D721Med (cell line): ENCODE data around the gene ZNF407.
A peak's percentile ranks its signal among the peaks of the same experiment; 100 is the strongest.

Experiments used
- DNase-seq: peaks from one replicate; pipeline ENCODE4 v3.0.0; 2011; ENCODE audit warnings: low spot score; ENCODE audit not compliant: insufficient read length
- FAIRE-seq: peaks from 2 replicates; lab custom pipeline; 2011; peaks lifted over from hg19 to GRCh38; lab: Jason Lieb, UNC
- CTCF ChIP-seq: IDR thresholded peaks from 2 replicates; pipeline ENCODE4 v1.5.1; 2012; ENCODE audit warnings: mild to moderate bottlenecking, control low read depth; ENCODE audit not compliant: insufficient read depth; ENCODE audit errors: missing control alignments

Gene ZNF407

GRCh38 chr18:74626049-74626874 is 28.6 kb downstream of the ZNF407 start:
- TF ChIP-seq CTCF, result no peak
- no peak for FAIRE-seq
- DNase-seq, result no peak

- no peak for FAIRE-seq
Observed at GRCh38 chr18:74630804-74631203, 33.1 kb downstream of the ZNF407 start.

GRCh38 chr18:74631212-74631611 is 33.5 kb downstream of the ZNF407 start:
- TF ChIP-seq CTCF, result no peak
- no peak for DNase-seq
- FAIRE-seq, result no peak

More at GRCh38 chr18:74630804-74631203, 33.1 kb downstream of the ZNF407 start:
- no peak for DNase-seq
- no peak for TF ChIP-seq CTCF

- FAIRE-seq, result peak; percentile 94
- no peak for TF ChIP-seq CTCF
- DNase-seq, result no peak
Observed at GRCh38 chr18:74631623-74632350, 34.1 kb downstream of the ZNF407 start.

DNA sequence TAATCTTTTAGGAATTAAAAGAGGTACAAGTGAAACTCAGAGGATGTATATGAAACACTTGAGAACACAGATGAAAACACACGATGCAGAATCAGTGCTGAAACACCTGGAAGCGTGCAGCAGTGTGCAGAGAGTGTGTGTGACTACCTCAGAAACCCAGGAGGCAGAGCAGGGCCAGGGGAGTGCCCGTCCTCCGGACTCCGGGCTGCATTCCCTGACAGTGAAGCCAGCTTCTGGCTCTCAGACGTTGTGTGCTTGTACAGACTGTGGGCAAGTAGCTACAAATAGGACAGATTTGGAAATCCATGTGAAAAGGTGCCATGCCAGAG is 34.6 kb downstream of the ZNF407 start:
- no peak for TF ChIP-seq CTCF
- no peak for FAIRE-seq
- no peak for DNase-seq

GRCh38 chr18:74632856-74633255 is 35.2 kb downstream of the ZNF407 start:
- no peak for TF ChIP-seq CTCF
- DNase-seq, result no peak
- peak; percentile 97 for FAIRE-seq
